NCI-H82 treated with DMSO at 0.1 percent for 48 hours (cell line): Measurements from ENCODE around the gene MTOR.

Experiments
- DNase-seq: peaks from one replicate; lab custom pipeline; 2025; ENCODE audit not compliant: unreplicated experiment; lab: John Stamatoyannopoulos, UW

MTOR gene

GRCh38 chr1:11227106-11228077 lies 35.0 kb downstream of the MTOR start:
- peak; percentile 38 for DNase-seq

GRCh38 chr1:11216074-11216473 lies 46.3 kb downstream of the MTOR start:
- DNase-seq = no peak

- DNase-seq = no peak
Observed at GRCh38 chr1:11215381-11216005, 46.9 kb downstream of the MTOR start.

DNA sequence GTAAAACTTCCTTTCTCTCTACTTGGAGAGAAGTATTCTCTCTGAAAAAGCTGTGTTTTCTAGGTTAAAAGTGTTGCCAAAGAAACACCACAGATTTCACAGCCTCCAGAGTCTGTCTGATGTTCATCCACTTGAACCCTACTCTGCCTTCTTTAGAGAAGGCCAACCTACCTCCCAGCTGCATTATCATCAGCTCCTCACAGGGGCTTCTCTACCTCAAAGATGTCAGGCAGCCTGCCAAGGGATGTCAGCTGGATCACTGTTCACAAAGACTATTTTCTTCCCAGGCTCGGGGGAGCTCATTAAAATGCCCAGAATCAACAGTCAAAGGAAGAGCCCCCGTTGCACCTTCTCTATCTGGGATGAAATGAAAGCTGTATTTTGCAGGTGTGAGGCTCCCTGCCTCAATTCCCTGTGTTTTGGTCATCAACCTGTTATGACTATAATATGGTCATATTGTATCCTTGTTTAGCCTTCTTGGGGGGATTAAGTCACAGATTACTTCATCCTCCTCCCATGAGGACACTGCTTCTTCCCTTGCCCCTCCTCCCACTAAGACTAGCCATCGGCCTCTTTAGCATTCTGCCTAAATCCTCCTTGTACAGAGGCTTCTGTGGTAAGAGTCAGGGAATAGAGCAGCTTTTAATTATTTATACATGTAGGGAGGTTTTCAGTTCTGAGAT lies 47.5 kb downstream of the MTOR start:
- DNase-seq = peak; percentile 72

- DNase-seq = no peak
Observed at GRCh38 chr1:11211925-11212587, 50.3 kb downstream of the MTOR start.

- no peak for DNase-seq
Observed at GRCh38 chr1:11211461-11211860, 50.9 kb downstream of the MTOR start.

DNA sequence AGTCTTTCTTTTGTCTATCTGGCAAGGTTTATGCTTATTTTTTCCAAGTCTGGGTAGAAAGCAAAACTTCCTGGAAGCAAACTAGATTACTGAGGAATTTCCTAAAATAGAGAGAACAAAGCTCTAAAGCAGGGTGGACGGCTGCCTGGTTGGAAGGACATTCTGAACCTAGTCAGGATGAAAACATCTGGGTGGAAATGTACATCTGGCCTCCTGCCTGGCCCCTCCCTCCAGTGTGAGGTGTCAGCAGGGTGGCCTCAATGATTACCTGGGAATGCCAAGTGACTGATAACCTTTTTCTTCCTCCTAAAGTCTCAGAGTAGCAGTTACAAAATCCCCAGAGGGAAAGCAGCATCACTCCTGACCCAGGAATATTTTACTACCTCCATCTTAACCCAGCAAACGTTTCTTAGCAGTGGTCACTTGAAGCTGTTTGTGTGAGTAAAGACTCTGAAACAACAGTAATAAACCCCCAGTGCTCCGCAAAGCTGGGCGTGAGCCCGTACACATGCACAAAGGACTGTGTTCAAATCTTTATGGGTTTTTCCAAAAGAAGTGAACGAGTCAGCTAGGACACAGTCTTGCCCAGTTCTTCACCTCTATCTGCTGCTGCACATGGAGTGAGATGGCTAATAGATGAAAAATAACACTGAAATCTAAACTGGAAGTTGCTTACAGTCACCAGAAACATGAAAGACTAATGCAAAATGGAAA lies 54.3 kb downstream of the MTOR start:
- no peak for DNase-seq

GRCh38 chr1:11204396-11205190 lies 57.8 kb downstream of the MTOR start:
- DNase-seq = no peak

DNA sequence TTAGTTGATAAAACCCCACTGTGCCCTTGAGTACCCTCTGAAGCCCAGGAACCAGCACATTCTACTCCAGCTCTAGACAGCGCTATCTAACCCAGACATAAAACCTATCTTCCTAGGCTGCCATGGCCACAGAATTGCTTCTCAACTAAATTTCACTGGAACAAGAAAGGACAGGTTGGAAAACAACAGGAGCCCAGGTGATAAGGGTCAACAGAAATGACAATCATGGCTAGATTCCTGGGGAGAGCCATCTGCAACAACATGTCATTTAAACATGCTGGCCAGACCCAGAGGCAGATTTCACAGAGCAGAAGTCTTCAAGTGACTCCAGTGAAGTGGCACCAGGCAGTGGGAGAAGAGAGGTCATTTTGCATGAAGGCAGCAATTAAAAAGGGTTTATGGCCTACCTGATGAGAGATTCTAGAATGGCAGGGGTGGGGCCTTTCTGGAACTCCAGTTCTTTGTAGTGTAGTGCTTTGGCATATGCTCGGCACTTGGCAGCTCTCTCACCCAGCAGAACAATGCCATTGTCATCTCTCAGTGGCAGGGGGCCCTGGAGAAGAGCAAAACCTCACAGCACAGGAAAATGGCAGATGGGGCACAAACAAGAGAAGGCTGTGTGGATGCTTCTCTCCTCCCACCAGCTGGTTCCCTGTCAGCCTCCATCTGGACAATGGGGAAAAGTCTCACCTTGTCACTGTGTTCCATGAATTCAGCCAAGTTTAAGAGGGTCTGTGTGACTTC lies 63.3 kb downstream of the MTOR start:
- DNase-seq = no peak

DNA sequence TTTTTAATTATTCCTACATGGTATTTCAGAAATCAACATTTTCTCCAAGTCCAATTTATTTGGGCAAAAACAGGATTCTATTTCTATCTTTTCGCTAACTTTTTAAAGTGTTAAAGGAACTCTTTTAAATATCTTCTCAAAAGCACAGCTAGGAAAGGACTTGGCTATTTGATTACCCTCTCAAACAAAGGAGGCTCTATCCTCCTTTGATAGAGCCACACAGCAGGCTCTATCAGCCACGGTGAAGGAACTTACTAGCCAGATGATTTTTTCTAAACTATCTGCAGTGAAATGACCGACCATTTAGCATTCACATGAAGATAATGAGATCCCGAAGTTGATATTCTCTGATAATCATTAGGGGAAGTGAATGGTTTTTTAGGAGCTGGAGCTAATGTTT lies 64.1 kb downstream of the MTOR start:
- no peak for DNase-seq

DNA sequence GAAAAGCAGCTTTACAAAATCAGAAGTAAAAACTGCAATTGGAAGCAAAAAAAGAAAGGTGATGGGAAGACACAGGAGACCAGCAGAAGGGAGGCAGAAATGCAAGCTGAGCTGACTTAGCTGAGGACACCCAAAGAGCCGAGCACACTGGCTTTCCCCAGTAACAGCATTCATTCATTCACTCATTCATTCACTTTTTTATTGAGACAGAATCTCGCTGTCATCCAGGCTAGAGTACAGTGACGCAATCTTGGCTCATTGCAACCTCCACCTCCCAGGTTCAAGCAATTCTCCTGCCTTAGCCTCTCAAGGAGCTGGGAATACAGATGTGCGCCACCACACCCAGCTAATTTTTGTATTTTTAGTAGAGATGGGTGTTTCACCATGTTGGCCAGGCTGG lies 65.0 kb downstream of the MTOR start:
- no peak for DNase-seq

GRCh38 chr1:11196945-11197344 lies 65.4 kb downstream of the MTOR start:
- DNase-seq = no peak

GRCh38 chr1:11194407-11195176 lies 67.8 kb downstream of the MTOR start:
- no peak for DNase-seq

GRCh38 chr1:11193376-11193775 lies 69.0 kb downstream of the MTOR start:
- no peak for DNase-seq

DNA sequence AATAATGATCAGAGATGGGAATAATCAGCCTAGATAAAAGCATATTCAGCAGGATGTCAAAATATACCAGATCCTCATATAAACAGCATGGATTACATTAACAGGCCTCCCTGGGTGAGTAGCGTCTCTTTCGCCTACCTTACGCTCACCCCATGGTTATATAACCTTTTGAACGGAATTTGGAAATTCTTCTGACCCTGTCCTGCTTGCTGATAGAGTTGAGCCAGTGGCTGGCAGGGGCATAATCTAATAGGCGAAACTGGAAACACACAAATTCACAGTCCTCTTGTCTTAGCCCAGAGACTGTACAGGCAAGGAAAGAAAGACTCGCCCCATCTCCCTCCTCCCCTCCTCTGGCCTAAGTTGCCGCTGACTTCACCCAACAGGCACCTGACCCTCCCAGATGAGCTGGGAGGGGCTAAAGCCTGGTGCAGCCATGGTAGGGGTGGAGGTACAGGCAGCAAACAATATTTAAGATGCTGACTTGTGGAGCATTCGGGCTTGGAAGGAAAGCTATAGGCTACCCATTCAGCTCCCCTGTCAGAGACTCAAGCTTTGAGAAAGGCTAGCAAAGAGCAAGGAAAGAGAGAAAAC lies 73.4 kb downstream of the MTOR start, which contains the start of gene ANGPTL7:
Gene ANGPTL7, plus strand, starts transcription at position 498 of the 594 bp plus-strand sequence. CDS start 225 bp downstream, outside the sequence.
- DNase-seq = no peak

- no peak for DNase-seq
Observed at GRCh38 chr1:11188381-11188780, 74.0 kb downstream of the MTOR start.

DNA sequence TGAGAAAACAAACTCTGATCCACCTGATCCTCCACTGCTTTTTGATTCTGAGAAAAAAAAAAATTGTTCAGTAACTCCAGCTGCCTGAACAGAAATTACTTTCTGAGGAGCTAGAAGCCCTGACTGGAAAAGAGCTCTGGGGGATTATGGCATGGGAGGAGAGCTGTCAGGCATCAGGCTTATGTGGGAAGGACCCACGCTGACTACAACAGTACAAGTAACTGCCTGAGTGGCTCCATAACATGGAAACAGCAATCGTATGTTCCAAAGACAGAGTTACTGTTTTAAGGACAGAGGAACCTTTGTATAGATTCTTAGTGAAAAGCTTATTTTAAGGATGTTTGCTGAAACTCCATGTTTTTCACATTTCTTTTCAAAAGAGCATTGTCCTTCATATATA lies 74.4 kb downstream of the MTOR start:
- DNase-seq = no peak

GRCh38 chr1:11187494-11187893 lies 74.9 kb downstream of the MTOR start:
- no peak for DNase-seq
